GM21717 (cell line): ENCODE data around the gene NUFIP1.
"Not testable (repeated sequence)": the region's sequence is repeated elsewhere in the genome, so short reads cannot be mapped to it uniquely, and the experiment has no call there.

ENCODE experiments used
- ATAC-seq: cut with Tn5 transposase; IDR thresholded peaks from one replicate; pipeline ENCODE4 v1.9.1; 2021; ENCODE audit warnings: mild to moderate bottlenecking, moderate library complexity; ENCODE audit not compliant: unreplicated experiment

NUFIP1 gene

DNA sequence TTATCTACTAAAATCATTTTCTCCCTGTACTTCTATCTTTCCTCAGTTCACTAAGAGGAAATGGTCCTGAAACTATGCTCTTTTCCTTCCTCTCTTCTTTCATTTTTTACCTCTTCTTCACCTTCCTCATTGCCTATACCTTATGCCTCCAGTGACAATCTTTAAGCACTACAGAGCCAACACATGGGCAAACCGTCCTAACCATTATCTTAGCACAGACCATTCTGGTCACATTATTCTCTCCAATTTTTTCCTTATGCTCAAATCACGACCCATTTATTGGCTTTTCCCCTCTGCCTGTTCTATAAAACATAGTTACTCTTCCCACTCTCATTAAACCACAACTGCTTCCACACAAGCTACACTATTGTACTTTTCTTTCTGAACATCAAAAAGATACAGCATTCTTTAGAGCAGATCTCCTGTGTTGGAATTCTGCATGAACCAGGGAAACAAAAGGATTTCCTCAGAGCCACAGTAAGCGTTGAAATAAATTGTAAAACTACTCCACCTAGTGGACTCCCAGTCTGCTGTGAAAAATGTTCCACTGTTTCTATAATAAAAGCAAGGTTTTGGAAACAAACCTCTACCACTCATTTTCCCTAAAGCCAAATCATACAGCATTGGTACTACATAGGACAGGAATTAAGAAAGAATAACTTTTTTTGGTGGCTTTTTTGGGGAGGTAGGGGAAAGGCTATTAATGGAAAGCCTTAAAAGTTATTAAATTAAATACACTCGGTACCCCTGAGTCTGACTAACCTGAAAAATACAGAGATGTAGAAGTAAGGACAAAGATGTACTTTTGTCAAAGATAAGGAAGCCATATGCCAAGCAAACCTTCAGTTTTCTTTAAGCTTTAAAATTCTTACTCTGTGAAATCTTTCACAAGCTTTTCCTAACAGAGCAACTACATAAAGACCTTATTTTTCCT, 19.5 kb downstream of the NUFIP1 start:
- no peak for ATAC-seq

DNA sequence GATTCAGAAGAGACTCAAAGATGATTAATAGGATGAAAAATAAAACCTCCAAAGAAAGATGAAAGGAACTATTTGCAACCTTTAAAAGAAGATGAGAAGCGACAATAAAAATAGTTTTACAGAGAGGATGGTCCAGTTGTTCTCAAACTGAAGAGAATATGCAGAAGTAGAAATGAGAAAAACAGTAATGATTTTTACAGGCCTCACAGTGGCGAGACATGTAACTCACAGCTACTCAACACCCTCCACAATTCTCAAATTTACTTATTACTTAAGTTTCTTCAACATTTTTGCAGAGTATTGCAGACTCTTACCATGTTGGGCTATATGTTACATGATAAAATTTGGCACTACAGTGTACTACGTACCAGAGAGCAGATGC, 20.8 kb downstream of the NUFIP1 start:
- no peak for ATAC-seq

DNA sequence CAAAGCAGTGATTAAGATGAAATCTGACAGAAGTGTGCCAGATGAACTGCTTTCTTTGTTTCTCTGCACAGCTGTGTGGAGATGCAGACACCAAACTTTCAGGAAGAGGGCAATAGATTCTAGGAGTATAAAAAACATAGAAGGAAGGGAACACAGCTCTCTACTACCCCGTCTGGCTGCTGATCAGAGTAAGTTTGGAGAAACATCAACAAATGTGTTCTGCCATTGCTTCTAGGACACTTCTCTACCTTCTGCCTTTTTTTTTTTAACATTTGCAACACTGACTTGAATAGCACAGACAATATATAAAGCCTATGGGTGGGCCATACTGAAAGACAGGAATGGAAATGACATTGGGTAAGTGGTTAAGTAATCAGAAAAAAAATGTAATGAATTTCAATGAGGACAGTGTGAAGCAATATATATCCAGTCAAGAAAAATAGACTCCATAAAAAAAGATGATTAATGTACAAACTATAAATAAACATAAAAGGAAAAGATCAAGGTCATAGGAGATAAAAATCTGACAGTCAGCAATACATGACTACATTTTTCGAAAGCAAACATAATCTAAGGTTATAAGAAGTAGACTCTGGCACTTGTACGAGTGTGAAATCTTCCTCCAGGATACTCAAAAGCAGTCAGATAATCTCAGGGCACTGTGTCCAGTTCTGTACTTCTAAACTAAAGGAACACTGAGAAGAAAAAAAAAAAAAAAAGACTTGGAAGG, 21.4 kb downstream of the NUFIP1 start:
- ATAC-seq = no peak

DNA sequence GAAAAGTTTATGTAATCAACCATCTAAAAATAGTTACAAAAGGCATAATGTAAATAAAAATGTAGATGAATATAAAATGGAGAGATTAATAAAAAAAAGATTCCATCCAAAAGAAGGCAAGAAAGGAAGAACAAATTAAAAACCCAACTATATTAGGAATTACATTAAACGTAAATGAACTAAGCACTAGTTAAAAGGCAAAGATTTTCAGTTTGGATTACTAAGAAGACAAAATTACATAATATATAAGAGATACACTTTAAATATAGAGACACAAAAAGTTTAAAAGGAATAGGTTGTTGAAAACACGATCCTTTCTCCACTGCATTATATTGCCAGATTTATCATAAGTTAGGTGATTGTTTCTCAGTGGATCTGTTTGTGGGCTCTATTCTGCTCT, 27.3 kb downstream of the NUFIP1 start:
- no peak for ATAC-seq

DNA sequence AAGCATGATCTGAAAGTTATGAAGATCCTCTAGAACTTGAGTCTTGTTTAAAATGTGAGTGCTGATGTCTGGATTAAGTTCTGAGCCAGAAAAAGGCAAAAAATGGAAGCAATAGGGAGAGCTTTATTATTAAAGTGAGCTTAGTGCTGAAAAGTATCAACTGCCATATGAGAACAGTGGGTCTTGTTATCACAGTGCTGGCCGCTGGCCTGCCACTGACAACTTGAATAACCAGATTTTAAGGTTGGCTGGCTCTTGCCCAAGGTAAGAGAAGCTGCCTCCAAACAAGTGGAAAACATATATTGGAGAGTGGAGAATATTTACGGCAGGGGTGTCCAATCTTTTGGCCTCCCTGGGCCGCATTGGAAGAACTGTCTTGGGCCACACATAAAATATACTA, 33.9 kb downstream of the NUFIP1 start:
- no peak for ATAC-seq

DNA sequence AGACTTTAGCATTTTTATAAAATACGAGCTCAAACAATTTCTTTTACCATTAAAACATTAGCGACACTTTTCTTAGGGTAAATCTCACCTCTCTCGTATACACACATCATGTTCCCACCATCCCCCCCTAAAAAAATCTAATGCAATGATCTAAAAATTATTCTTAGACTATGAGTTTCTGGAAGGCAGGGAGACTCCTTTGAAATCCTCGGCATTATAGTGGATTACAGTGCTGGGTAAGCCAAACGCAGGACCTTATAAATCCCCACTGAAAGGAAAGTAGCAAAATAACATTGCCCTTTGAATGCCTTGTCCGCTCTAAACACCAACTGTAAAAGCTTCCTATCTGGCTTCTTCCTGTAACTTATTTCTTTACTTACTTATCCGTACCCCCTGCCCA, 35.0 kb downstream of the NUFIP1 start:
- ATAC-seq = no peak

DNA sequence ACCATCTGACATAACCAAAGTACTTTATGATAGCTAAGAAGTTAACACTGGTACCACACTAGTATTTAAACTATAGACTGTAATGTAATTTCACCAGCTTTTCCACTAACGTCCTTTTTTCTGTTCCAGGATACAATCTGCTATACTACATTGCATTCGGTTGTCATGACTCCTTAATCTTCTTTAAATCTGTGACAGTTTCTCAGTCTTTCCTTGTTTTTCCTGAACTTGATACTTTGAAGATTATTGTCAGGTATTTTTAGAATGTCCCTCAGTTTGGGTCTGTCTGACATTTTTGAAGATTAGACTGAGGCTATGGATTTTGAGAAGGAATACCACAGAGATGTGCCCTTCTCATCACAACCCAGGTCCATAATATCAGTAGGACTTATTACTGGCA, 36.6 kb downstream of the NUFIP1 start:
- no peak for ATAC-seq

DNA sequence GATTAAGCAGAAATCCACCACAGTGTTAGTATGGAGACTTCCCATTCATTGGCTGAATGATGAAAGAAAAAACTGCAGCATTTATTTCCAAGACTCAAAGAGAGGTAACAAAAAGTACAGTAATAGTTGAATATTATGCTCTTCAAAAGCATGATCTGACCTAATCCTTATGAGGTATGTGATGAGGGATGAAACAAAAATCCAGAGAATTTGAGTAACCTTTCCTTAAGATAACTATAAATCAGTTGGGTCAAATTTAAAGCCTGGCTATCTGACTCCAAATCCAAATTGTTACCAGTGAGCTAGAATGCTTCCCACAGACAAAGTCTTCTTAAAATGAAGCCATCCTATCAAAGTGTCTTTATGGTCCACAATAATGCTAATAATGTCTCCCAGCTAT, 38.1 kb downstream of the NUFIP1 start:
- ATAC-seq = no peak

DNA sequence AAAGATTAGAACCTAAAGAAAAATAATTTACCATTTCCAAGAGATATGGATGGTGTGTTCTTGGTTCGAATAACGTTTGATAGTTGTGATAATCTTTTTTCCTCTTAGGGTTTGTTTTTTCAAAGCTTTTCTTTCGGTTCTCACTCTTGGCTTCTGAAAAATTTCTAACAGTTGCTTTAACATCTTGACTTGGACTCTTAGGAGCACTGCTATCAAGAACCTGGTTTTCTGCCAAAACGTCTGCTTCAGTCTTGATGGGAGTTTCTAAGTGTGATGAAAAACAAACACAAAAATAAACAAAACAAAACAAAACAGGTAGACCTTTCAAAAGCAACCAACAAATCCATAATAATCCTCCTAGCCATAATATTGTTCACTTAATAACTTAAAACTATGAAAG, 45.9 kb downstream of the NUFIP1 start:
- ATAC-seq = not testable (repeated sequence)

DNA sequence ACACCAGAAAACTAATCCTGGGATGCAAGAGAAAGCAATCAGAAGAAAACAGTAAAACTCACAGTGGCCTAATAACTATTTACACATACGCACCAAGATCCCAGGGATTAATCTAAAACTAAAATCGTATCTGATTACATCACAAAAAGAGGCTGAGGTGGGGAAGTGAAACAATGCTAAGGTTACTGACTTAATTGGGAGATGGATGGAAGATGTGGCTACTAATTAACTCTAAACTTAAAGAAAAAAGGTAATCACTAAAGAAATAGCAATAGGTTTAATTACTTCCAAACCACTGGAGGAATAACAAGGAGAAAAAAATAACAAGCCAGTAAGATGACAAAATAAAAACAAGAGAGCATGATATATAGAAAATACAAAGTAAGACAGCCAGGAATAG, 50.4 kb downstream of the NUFIP1 start:
- ATAC-seq = no peak

DNA sequence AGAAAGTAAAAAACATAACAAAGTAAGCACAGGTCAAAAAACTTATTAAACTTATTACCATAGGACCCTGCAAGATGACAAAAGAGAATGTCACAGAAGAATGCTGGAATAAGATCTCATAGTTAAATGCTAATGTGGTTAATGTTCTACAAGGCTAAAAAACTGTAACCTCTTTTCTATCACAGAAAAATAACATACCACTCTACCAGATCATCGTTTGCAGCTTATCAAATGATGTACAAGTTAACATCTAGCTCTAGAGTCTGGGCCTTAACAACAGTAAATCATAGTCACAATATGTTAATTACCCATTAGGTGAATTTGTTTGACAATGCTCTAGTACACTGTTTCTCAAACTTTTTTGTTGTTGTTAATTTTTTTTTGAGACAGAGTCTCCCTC, 53.0 kb downstream of the NUFIP1 start:
- ATAC-seq = no peak

DNA sequence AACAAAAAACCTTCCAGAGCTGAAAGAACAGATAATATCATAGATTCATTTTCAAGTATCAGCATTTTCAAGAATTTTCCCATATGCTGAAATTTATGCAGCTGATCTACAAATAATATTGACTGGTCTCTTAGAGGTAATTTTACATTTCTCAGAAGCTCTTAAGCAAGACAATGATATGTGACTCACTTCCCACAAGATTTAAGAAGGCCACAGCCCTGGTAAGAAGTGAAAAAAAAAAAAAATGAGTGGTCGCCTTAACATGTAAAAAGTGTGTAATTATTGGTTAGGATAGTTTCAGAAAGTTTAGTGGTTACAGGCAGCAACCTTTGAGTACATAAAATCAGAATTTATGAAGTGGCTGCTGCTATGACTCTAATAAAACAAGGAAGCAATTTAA, 54.5 kb downstream of the NUFIP1 start:
- no peak for ATAC-seq

DNA sequence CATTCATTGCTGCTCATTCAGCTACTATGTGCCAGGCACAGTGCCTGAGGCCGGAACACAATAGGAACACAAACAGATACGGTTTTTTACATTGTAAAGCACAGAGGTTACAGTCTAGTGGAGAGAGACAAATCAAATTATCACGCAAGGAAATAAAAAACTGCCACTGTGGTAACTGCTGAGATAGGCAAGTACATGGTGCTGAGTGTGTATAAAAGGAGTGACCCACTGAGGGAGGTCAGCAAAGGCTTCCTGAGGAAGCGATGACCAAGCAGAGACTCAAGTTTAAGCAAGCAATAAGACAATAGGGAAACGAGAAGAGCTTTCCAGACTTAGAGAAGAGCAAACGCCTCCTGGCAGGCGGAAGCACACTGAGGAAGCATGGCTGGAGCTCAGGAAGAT, 56.4 kb downstream of the NUFIP1 start:
- ATAC-seq = no peak

DNA sequence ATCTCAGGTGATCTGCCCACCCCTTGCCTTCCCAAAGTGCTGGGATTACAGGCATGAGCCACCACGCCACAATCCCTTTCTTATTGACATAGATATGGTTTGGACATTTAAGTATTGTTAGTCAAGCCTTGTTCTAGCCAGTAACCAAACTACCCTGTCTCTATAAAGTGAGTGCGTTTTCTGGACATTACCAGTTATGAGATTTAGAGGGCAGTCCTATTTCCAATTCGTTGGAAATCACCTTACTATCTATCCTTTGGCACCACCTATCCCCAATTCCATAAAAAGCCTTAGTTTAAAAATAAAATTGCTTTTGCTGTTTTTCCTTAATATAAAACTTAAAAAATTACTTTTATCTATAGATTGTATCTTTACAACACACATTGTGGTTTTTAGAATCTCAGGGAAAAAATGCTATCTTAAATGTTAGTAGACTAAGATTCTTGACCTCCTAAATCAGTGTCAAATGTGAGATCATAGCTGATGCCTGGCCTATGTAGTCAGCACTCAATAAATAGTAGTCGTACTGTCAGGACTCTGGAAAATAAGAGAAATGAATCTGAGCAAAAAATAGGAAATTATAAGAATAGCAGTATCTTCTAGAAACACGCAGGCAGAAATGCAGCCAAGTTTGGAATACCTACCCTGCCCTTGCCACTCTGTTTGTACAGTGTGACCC, 57.0 kb downstream of the NUFIP1 start:
- no peak for ATAC-seq

DNA sequence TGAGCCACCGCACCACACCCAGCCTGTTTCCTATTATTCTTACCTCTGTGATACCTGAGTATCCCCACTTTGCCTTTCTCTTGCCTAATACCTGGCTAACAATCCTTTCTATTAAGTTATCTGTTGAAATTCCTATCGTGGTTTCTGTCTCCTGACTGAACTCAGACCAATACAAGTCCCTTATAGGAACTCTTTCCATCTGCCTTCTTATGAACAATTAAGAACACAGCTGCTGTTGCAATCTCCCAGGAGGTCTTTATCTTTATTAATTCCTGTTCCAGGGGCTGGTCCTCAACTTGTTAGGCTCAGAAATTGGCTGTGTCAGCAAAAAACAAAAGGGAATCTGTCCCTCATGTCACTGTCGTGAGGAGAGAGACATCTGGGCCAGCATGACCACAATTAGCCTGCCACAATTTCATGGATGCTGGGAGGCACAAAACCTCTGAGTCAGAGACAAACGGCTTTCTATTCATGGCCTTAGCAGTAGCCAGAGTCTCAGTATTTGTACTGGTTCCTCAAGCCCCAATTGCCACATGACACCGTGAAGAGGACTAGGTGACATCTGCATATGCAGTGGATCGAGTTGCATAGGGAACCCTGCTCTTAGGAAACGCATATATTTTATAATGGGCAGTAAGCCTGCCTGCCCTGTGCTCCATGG, 58.2 kb downstream of the NUFIP1 start:
- no peak for ATAC-seq

DNA sequence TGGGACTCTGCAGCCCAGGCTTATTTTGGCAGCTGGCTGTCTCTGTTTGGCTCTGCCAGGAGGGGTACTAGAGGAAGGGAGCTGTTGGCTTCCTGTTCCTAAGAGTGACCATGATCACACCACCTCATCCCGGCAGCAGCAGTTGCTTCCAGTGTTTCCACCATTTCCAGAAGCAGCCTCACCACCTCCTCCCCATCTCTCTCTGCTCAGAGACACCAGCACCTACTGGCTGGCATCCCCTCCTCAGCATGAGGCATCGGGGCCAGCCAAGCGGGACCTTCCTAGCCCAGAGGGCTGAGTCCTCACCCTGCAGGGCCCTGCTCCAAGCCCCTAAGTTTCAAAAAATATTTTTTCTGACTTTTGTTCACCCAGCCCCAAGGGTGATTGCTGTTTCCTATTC, 59.0 kb downstream of the NUFIP1 start:
- no peak for ATAC-seq

DNA sequence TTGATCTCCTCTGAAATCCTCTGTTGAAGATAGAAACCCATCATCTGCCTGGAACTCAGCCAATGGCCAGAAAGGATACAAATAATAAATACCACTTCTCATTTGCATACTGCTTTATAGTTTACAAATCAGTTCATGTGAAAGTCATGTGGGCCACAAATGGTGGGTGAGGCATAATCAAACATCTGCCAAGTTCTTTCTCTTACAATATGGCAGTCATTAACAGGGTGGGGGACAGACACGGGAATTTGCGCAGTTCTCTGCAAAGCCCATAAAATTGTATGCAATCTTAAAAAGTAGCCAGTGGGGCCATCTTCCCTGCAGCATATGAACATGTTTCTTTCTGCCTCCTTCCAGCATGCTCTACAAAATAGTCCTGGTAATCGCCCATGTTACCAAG, 59.6 kb downstream of the NUFIP1 start:
- ATAC-seq = no peak

DNA sequence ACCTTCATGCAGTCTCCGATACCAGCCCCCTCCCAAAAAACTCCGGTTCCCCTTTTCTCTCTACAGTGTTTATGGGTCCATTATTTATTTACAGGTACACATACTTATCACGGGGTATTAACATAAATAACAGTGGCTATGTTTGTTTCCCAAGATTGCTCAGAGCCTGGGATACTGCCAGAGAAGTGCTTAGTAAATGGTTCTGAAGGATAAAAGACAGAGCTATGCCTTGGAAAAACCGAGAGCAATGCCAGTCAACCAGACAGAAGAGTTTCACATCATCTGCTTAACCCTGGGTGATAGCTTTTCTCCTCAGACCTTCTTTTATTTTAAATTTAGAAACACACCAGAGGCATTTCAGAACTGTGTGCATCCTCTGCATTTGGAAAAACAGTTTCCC, 61.3 kb downstream of the NUFIP1 start:
- ATAC-seq = no peak

DNA sequence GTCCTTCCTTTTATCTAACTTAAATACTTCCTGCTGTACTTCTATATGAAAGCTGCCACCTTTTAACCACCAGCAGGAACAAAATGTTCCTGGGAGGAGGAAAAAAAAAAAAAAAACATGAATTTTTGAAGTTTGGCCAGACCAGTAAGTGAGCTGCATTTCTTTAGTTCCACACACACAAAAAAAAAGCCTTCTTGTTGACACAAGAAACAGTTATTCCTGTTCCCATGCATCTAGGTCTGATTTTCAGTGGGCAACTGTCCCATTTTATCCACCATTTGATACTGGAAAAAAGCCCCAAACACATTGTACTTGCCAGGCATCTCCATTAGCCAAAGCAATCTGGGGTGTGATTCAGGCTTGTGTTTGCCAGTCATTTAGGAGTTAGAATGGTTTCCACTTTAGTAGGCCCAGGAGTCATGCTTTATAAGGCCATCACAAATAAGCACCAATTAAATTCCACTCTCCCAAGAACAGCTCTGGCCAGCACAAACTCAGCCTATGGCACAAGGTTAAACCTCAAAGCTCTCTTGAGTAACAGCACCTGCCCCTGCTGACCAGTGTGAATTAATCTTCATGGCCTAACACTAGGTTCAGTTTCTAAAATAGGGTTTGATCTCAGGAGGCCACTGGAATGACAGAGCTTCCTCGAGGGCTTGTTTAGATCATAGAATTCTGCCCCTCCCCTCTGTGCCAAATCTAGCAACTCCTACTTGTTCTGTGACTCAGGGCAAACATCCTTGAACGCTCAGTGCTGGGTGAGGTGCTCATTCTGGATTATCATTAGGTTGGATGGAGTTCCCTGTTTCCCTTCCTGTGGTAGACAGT, 67.1 kb downstream of the NUFIP1 start:
- ATAC-seq = no peak

DNA sequence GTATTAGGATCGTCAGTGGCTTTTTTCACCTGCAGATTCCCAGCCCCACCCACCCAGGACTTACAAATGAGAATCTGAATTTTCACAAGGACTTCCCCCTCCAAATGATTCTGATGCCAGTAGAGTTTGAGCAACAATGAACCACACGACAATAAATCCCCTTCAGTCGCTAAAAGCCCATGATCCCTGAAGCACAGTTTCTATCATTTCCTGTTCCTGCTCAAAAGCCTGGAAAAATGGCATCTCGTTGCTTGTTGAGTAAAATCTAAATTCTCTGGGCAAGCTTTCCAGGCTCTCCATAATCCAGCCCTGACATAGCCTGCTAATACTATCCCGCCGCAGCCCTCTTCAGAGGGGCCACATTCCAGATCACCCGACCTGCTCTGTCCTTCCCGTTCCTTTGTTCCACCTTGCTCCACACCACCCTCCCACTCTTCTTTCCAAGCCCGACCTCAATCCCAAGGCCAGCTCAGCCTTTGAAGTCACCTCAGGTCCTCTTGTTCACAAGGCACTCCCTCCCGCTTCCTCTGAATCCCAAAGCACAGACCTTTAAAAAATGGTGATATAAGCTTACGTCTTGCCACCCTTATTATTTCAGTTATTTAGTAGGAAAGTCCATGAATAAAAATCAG, 67.9 kb downstream of the NUFIP1 start:
- ATAC-seq = no peak
